ENCODE data around the gene MMP2.

The MMP2 gene

DNA sequence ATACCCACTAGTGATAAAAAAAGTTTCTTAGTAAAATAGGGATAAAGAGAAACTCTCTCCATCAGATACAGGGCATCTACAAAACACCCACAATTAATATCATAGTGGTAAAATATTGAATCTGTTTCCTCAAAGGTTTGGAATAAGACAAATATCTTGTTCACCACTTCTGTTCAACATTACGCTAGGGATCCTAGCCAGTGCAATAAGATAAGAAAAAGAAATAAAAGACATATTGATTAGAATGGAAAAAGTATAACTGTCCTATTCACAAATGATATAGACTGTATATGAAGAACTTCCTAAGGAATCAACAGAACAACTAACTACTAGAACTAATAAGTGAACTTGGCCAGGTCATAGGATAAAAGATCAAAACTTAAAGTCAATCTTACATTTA, 42.8 kb downstream of the MMP2 start:
- no peak for DNase-seq

DNA sequence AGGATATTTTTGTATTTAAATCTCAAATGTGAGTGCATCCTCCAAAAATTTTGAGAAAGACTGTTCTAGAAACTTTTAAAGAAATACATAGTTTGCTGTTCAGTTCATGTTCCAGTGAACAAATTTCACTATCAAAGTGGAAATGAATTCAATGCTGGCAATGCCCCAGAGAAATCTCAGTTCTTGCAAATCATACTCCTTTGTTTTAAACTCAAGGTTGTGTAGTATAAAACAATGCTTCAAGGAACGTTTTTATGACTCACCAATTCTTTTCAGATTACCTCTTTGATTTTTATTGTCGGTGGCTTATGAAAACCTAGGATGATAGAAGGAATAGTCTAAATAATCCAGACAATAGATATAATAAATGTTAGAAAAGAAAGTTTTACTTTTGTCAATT, 47.4 kb downstream of the MMP2 start:
- no peak for DNase-seq

GRCh38 chr16:55527885-55528284, 48.9 kb downstream of the MMP2 start:
- no peak for DNase-seq

DNA sequence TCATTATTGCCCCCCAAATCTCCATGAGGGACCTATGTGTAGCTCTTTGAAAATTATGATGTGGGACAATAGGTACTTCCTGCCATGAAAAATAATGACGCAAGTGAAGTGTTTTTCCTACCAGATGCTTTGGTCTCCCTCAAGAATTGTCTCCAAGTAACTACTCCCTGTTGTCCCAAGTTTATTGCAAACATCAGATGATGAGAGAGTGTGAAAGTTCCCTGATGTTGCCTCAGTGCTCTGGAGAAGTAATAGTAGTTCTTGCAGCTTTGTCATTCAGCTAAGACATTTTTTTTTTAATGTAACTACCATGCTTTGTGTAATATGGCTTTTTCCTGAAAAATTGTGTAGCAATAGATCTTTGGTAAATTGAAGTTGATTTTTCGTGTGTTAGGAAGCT, 50.0 kb downstream of the MMP2 start:
- DNase-seq = no peak

- DNase-seq = no peak
Measured at GRCh38 chr16:55530316-55530856, 51.4 kb downstream of the MMP2 start.

GRCh38 chr16:55532227-55532626, 53.2 kb downstream of the MMP2 start:
- no peak for DNase-seq

GRCh38 chr16:55534756-55535155, 55.8 kb downstream of the MMP2 start:
- DNase-seq = no peak

DNA sequence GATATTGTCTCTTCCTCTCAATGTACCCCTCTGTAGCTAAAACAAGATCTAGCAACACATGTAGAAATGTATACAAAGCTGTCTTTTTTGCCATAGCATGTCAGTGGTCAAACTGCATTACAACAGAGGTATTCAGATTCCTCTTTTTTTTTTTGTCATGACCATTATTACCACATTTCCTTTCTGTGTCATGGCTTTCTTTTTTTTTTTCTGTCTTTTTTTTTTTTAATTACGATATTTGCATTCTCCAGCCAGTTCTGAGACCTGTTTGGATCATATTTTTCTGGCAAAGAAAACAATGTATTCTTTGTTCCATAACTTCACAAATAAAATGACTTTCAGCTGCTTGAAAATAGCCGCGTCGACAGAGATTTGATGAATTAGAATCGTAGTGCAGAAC, 60.1 kb downstream of the MMP2 start:
- DNase-seq = peak; percentile 66

DNA sequence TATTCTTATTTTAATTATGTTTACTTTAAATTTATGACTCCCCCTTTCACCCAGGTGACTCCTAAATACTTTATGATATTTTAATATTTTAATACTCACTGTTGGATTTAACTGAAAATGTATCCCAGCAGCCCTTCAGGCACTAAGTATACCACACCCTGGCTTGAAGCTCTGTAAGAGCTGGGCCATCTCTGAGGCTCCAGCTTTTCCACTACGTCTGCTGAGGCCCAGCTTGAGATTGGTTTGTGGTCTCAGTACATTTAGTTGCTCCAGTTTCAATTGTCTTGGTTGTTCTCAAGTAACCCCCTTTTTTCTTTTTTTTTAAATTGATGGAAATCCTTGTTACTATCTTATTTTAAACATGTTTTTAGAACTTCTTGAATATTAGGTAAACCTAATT, 60.5 kb downstream of the MMP2 start:
- no peak for DNase-seq

GRCh38 chr16:55540221-55540620, 61.2 kb downstream of the MMP2 start:
- DNase-seq = no peak

DNA sequence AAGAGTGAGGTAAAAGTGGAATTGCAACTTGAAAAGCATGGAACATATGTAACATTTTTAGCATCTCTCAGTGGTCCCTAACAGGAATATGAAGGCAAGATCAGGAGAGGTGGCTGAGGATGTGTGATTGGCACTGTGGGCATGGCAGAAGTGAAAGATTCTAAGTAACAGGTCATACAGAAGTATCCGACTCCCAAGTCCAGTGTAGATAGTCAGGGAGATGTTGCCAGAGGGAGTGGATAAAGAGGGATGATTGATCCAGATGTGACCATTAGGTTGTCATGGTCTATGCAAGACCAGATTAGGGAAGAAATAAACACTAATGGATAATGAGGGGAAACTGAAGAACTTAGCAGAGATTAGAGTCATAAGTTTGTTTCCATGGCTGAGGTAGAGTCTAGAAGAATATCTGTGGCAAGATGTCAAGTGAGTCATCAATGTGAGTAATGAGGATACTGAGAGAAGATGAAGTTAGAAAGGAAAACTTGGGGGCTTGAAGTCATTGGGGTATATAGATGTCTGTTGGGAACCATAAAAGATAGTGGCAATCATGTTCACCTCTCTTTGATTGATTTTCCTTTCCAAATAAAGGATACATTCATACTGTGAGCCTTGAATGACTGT, 63.6 kb downstream of the MMP2 start:
- no peak for DNase-seq

DNA sequence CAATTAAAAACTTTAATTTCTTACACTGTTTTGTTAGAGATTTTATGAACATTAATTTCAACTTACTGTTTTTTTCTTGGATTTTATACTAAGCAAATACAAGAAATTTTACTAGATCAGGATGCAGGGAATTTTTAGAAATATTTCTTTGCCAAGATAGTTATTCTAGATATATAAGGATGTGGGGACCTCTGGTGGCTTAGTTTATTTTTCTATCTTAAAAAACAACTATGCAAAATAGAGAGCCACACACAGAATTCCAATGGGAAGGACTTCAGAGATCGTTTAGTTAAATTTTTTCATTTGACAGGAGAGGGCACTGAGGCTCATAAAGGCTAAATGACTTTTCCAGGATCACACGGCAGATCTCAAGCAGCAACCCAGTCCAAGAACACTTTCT, 64.5 kb downstream of the MMP2 start:
- peak; percentile 37 for DNase-seq

GRCh38 chr16:55552621-55553020, 73.6 kb downstream of the MMP2 start:
- no peak for DNase-seq

- DNase-seq = no peak
Measured at GRCh38 chr16:55555436-55555835, 76.4 kb downstream of the MMP2 start.

All from hematopoietic multipotent progenitor cell treated with erythropoietin and hydrocortisone succinate and interleukin-3 and kit ligand, for 6 days (in vitro differentiated cells).